Measurements from ENCODE around the gene DBNDD2.
A peak's percentile ranks its signal among the peaks of the same experiment; 100 is the strongest.

Gene DBNDD2

GRCh38 chr20:45407783-45408645 lies at the start of gene DBNDD2:
DBNDD2 (plus strand) TSS chr20:45408289; CDS start chr20:45408468, 179 bp downstream.
- DNase-seq = no peak

DNA sequence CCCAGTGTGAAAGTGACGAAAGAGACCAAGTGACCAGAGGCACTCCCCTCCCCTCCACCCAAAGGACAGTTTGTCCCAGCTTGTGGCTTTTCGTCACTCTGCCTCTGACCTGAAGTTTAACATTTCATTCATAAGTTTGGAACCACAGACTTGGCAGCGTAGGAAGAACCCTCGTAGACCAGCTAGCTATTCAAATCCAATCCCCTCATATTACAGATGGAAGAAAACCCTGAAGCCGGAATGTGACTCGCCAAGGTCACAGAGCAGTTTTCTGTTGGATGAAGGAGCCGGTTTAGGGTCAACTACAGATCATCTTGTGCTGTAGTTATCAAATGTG lies 49.1 kb upstream of the DBNDD2 start:
- DNase-seq = no peak

DNA sequence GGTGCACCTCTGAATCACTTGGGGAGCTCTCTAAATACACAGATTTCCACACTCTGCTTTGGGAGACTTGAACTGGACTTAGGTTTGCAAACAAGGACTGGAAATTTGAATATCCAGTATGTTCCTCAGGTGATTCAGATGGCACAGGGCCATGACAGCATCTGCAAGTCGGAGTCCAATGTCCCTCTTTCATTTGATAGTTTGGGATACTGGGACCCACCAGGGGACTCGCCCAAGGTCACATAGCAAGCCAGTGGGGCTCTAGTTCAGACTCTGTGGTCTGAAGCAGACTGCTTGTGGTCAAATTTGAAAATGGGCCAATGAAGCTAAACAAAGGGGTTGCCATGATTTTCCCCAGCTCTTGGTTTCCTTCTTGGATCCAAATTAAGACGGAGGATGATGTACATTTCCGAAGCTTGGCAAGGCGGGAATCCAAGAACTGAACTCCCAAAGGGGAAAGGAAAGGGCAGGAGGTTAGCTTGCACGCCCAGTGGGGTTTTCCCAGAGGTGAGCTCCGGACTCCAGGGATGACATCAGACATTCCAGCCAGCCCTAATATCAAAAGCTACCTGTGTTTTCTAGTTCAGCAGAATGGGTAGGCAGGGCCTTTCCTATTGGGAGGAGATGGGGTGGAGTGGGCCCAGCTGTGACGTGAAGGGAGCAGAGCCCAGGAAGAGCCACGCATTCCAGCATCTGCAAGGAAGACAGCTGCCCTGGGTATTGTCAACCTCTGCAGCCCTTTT lies 48.5 kb upstream of the DBNDD2 start:
- no peak for DNase-seq

DNA sequence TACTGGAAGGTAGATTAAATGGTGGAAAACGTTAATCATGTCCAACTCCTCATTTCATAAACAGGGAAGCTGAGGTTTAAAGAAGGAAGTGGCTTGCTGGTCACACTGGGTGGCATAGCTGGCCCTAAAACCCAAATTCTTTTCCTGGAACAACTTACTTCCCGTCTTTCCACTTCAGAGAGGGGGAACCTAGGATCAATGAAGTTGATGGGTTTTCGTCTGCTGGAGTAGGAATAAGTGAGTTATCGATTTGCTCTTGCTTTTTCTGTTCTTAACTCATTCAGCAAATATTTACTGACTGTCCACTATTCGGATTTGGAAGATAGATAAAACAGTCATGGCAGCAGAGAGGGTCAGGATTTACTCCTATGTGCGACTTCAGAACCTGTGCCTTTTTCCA lies 46.3 kb upstream of the DBNDD2 start:
- DNase-seq = no peak

DNA sequence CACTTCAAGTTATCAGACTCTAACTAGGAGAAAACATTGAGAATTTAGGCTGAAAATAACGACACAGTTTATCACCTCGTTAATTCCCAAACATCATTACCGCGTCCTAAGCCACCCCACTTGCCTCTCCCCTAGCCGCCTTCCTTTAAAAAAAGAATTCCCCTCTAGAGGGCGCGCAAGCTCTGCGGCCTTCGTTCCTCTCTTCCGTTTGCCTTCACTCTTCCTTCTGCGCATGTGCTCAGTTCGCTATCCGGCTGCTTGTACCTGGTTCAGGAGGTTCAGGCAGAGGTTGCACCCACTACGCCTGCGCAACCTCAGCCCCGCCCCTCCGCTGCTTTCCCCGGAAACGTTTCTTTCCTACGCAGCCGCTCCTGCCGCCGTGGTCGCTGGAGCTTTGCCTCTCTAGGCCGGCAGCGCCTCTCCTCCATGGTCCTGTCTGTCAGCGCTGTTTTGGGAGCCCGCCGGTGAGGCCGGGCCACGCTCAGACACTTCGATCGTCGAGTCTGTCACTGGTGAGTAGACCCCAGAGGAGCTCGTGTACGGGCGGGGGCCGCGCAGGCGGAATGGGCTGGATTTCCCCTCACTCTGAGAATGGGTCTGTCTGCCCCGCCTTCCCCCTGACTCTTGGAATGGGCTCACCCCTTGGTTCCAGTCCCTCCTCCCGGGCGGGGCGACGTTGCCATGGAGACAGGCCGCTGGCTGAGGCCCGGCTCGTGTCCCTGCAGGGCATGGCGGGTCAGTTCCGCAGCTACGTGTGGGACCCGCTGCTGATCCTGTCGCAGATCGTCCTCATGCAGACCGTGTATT lies 45.1 kb upstream of the DBNDD2 start, which contains the start of gene SYS1:
SYS1 (plus strand) TSS at position 353 of the 807 bp plus-strand sequence; CDS start at position 729, 376 bp downstream.
- peak; percentile 97 for DNase-seq

GRCh38 chr20:45363611-45364492 lies 44.2 kb upstream of the DBNDD2 start:
- DNase-seq = no peak

DNA sequence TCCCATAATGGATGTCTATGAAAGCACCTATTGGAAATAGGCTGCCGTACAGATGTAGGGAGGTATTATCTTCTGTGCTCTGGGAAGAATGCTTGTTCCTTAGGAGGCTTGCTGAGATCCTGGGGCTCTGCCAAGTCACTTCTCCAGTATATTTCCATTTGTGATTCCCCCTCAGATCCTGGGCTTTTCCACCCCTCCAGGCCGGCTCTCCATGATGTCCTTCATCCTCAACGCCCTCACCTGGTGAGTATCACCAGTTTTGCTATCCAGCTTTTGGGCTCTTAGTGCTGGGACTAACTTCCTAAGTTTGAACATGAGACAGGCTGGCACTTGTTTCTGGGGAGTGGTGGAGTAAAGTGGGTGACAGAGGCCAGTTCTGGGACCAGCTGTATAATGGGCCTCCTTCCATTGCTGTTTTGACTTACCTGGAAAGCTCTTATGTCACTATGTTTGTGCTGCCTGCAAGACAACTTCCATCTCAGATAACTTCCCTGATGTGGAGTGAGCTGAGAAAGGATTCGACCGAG lies 42.6 kb upstream of the DBNDD2 start:
- no peak for DNase-seq

GRCh38 chr20:45366192-45366591 lies 41.9 kb upstream of the DBNDD2 start:
- DNase-seq = no peak

DNA sequence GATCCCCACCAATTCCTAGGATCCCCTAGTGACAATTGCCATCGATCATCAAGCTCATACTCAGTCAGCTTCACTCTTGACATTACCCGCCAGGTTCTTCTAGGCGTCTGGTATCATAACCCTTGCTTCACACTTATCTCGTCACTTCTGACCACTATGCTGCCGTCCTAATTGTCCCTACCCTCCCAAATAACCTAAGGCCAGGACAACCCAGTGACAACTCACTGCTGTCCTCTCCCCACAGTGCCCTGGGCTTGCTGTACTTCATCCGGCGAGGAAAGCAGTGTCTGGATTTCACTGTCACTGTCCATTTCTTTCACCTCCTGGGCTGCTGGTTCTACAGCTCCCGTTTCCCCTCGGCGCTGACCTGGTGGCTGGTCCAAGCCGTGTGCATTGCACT lies 41.5 kb upstream of the DBNDD2 start:
- no peak for DNase-seq

GRCh38 chr20:45367126-45367525 lies 41.0 kb upstream of the DBNDD2 start:
- DNase-seq = no peak

GRCh38 chr20:45368221-45368980 lies 39.7 kb upstream of the DBNDD2 start:
- peak; percentile 26 for DNase-seq

DNA sequence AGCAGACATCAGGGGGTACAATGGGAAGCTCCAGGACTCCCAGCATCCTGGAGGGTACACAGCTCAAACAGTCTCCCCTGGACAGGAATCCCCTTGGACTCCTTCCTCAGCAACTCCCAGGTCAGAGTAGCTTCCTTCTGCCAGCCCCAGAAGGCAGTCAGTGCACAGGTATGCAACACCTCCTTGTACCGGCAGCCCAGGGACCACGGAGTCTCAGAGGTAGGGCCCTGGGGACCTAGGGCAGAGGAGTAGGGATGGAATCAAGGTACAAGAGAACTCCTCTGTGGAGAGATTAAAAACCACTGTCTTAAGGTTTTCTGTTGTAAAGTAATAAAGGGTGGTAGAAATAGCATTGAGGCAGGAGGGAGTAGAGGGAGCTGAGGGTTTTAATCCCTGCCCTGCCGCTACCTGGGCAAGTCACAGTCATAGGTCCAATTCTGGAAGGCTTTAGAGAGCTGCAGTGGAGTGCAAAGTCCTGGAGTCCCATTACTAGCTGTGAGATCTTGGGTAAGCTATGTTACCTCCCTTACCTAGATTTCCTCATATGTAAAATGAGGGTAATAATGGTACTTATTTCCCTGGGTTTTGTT lies 37.4 kb upstream of the DBNDD2 start:
- no peak for DNase-seq

DNA sequence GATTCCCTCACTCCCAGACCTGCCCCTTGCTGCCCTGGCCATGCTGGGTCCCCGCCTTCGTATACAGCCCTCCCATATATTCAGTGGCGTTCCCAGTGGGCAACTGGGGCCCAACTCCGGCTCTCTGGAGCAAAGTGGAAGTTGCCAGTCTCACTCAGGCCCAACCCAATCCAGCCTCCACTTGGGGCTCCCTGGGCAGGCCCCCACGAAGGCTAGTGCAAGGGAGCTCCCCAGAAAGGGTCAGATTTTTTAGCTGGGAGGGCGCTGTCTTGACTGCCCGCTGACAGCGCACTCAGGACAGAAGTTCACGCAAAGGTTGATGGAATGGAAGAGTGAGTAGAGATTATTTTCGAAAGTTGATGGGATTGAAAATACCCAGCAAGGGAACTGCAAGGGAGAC lies 35.8 kb upstream of the DBNDD2 start:
- DNase-seq = no peak

DNA sequence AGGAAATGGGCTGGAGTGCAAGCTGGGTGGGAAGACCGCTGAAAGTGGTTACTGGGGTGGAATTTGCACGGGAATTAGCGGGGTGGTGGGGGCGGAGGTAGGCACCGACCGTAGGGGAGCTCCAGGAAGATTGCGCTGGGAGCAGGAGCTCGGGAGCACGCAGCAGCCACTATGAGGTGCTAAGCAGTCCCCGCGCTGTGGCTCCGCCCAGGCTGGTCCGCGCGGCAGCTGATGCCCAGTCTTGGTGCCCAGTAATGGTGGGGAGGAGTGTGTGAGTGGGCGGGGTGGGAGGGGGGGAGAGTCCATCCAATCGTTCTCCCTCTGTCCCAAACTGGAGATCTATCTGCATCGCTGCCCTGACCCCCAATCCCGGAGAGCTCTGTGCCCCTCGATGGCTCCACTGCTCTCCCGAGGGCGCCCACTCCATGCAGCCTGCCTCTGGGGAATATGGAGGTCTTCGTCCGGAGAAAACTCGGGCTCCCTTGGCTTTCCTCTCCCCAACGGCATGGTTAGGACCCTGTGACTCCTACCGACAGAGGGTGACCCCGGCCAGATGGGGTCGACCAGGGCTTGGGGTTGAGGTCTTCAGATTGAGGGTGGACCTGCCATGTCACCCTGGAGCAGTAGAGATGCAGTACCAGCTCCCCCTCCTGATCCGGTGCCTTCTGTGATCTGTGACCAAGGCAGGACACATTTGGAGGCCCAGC lies 35.3 kb upstream of the DBNDD2 start:
- no peak for DNase-seq

DNA sequence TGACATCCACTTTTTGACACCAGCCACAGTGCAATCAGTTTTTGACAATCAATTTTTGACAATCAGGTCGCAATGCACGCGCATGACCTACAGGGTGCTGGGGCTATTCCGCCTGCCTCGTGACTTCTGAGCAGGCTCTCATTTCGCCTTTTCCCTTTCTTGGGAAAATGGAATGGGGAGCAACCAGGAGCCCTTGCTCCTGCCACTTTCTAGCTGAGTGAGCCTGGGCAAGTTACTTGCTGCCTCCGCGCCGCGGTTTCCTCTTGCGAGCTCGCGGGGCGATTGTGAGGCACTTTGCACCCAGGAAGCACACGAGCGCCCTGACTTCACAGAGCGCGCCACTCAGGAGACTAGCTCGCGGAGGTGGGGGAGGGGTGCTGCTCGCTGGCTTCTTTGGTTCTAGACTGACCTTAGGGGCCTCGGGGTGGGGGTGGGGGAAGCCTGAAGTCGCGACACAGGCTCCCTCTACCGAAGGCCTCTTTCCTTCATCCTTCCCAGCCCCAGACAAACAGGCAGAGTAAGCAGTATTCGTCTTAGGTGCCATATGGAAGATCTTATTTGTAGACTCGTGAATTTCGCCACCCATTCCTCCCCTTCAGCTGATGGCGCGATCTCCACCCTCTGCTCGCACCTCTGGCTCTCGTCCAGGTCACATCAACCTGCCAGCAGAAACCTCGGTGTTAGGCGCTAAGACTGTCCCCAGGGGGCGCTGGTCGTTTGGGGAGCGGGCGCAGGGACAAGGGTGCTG lies 34.6 kb upstream of the DBNDD2 start:
- DNase-seq = peak; percentile 81

- DNase-seq = no peak
Measured at GRCh38 chr20:45374101-45374467, 34.0 kb upstream of the DBNDD2 start.

- DNase-seq = no peak
Measured at GRCh38 chr20:45374966-45375365, 33.1 kb upstream of the DBNDD2 start.

- DNase-seq = no peak
Measured at GRCh38 chr20:45377269-45377668, 30.8 kb upstream of the DBNDD2 start.

DNA sequence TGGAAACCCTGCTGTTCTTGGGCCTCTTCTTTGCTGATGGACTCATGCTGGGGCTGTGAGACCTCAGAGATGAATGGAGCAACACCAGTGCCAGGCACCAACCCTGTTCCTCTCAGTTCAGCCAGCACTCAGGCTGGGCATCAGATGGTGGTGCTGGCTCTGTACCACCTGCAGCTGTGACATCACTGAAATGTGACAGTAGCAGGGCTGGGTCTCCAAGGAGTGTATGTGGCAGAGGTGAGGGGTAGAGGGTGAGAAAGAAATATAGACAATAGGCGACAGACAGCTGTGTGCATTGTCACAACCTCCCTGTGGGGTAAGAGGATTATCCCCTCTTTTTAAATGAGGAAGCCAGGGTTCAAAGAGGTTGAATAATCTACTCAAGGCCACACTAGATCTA lies 29.9 kb upstream of the DBNDD2 start, which contains the start of gene TP53TG5:
TP53TG5 (minus strand) TSS at position 135 of the 400 bp plus-strand sequence; CDS start at position 46, 89 bp downstream.
- no peak for DNase-seq

Data from activated effector memory CD4-positive, alpha-beta T cell treated with Interleukin-2 at 50 U/mL for 16 hours (primary cell).